IMR-90 (cell line): ENCODE data around the gene C11orf68. TPM values are rescaled to one million over a fixed set of nuclear protein-coding genes. Genes with fewer than 3 reads are reported as not detected.

Experiments used
- ATAC-seq: fragments of 200-7000 bp; cut with Tn5 transposase; 2 replicates; pipeline ENCODE4 v1.9.1; 2020; ENCODE audit warnings: low read depth, mild to moderate bottlenecking, moderate library complexity
- BruUV-seq: library from RNA; stranded (reverse); fragments of 400-500 nt; replicated peaks from 2 replicates; lab custom pipeline; 2021; lab: Mats Ljungman, UMichigan
- CTCF ChIA-PET: fragments of 300-600 bp; formaldehyde crosslinking; extraction: SDS; loops from one replicate; lab custom pipeline; 2021; ENCODE audit warnings: antibody characterized with exemption; lab: Yijun Ruan, JAX
- POLR2A ChIA-PET: fragments of 300-600 bp; sonication (Branson Sonifier 250); formaldehyde crosslinking; loops from one replicate; lab custom pipeline; 2022; ENCODE audit warnings: antibody characterized with exemption; ENCODE audit not compliant: unreplicated experiment; lab: Charles Lee
- DNase-seq: peaks from one replicate; pipeline ENCODE4 v3.0.0; 2013
- H2AFZ ChIP-seq: replicated peaks from 2 replicates; pipeline ENCODE3; 2013; ENCODE audit warnings: low read length, mild to moderate bottlenecking; ENCODE audit not compliant: poor library complexity
- H2AK5ac ChIP-seq: 2 replicates; pipeline ENCODE4 v1.6.1; 2013; ENCODE audit warnings: low read depth, low read length, inconsistent platforms
- H2AK9ac ChIP-seq: replicated peaks from 2 replicates; pipeline ENCODE3; 2013; ENCODE audit warnings: mild to moderate bottlenecking, low read depth, low read length, moderate library complexity; ENCODE audit not compliant: poor library complexity
- H2BK120ac ChIP-seq: 2 replicates; pipeline ENCODE4 v1.6.1; 2013; ENCODE audit warnings: low read depth, low read length, inconsistent platforms
- H2BK15ac ChIP-seq: 3 replicates; pipeline ENCODE4 v1.6.1; 2013; ENCODE audit warnings: low read depth, low read length, inconsistent platforms
- H2BK20ac ChIP-seq: 2 replicates; pipeline ENCODE4 v1.6.1; 2013; ENCODE audit warnings: low read depth, mild to moderate bottlenecking, inconsistent platforms, low read length, moderate library complexity
- H2BK5ac ChIP-seq: 2 replicates; pipeline ENCODE4 v1.6.1; 2013; ENCODE audit warnings: mild to moderate bottlenecking, low read depth, low read length, inconsistent platforms; ENCODE audit not compliant: poor library complexity, severe bottlenecking
- H3K14ac ChIP-seq: replicated peaks from 2 replicates; pipeline ENCODE4 v1.6.1; 2013; ENCODE audit warnings: low read depth, low read length, inconsistent platforms
- H3K18ac ChIP-seq: 2 replicates; pipeline ENCODE4 v1.6.1; 2013; ENCODE audit warnings: low read depth, low read length, control low read depth
- H3K23ac ChIP-seq: 2 replicates; pipeline ENCODE4 v1.6.1; 2013; ENCODE audit warnings: low read depth, low read length, inconsistent platforms
- H3K27ac ChIP-seq: 2 replicates; pipeline ENCODE4 v1.5.1; 2013; ENCODE audit warnings: mild to moderate bottlenecking, control low read depth, low read length; ENCODE audit not compliant: insufficient read depth
- H3K27me3 ChIP-seq: 2 replicates; pipeline ENCODE4 v1.6.1; 2013; ENCODE audit warnings: low read length; ENCODE audit not compliant: control insufficient read depth, insufficient read depth
- H3K36me3 ChIP-seq: 2 replicates; pipeline ENCODE4 v1.6.1; 2013; ENCODE audit warnings: low read length, mixed read lengths; ENCODE audit not compliant: control insufficient read depth, insufficient read depth
- H3K4ac ChIP-seq: 2 replicates; pipeline ENCODE4 v1.6.1; 2013; ENCODE audit warnings: low read depth, low read length, inconsistent platforms
- H3K4me1 ChIP-seq: 2 replicates; pipeline ENCODE4 v1.6.1; 2013; ENCODE audit warnings: low read length, mixed read lengths; ENCODE audit not compliant: control insufficient read depth, insufficient read depth
- H3K4me2 ChIP-seq: 2 replicates; pipeline ENCODE4 v1.6.1; 2013; ENCODE audit warnings: low read depth, mild to moderate bottlenecking, control low read depth, low read length, moderate library complexity
- H3K4me3 ChIP-seq: 2 replicates; pipeline ENCODE4 v1.5.1; 2013; ENCODE audit warnings: low read depth, mild to moderate bottlenecking, control low read depth, low read length, moderate library complexity; ENCODE audit not compliant: insufficient read depth
- H3K56ac ChIP-seq: 2 replicates; pipeline ENCODE4 v1.6.1; 2013; ENCODE audit warnings: low read length, inconsistent platforms; ENCODE audit not compliant: insufficient read depth; ENCODE audit errors: extremely low read depth
- H3K79me1 ChIP-seq, 2 experiments: 2 replicates each; pipeline ENCODE4 v1.6.1; 2013; ENCODE audit warnings: low read length in 2 of 2, inconsistent platforms in 1 of 2, low read depth in 1 of 2
- H3K9ac ChIP-seq: 2 replicates; pipeline ENCODE4 v1.6.1; 2013; ENCODE audit warnings: low read depth, low read length, control low read depth
- H3K9me1 ChIP-seq: 2 replicates; pipeline ENCODE4 v1.6.1; 2013; ENCODE audit warnings: low read length, inconsistent platforms; ENCODE audit not compliant: insufficient read depth
- H3K9me3 ChIP-seq: 2 replicates; pipeline ENCODE4 v1.6.1; 2013; ENCODE audit warnings: low read length; ENCODE audit not compliant: control insufficient read depth, insufficient read depth
- H4K20me1 ChIP-seq: 2 replicates; pipeline ENCODE4 v1.6.1; 2013; ENCODE audit warnings: low read length, inconsistent platforms; ENCODE audit not compliant: insufficient read depth
- H4K5ac ChIP-seq: 2 replicates; pipeline ENCODE4 v1.6.1; 2013; ENCODE audit warnings: mild to moderate bottlenecking, low read depth, low read length, control low read depth
- H4K8ac ChIP-seq, 2 experiments: 2 replicates each; pipeline ENCODE4 v1.6.1; 2013; ENCODE audit warnings: low read depth in 2 of 2, low read length in 2 of 2, control low read depth in 1 of 2, inconsistent platforms in 1 of 2
- H4K91ac ChIP-seq: 2 replicates; pipeline ENCODE4 v1.6.1; 2013; ENCODE audit warnings: low read depth, low read length, inconsistent platforms; ENCODE audit not compliant: insufficient read depth
- BHLHE40 ChIP-seq: fragments of 150-350 bp; IDR thresholded peaks from 2 replicates; pipeline ENCODE4 v1.6.1; 2016; ENCODE audit warnings: mild to moderate bottlenecking, low read depth, low read length
- CEBPB ChIP-seq: IDR thresholded peaks from 2 replicates; pipeline ENCODE4 v1.6.1; 2012; ENCODE audit warnings: low read depth, low read length, improper control_type of control experiment
- CHD1 ChIP-seq: IDR thresholded peaks from 2 replicates; pipeline ENCODE4 v1.6.1; 2012; ENCODE audit warnings: low read depth, low read length, improper control_type of control experiment
- ELK1 ChIP-seq: fragments of 150-350 bp; IDR thresholded peaks from 2 replicates; pipeline ENCODE4 v1.6.1; 2016; ENCODE audit warnings: low read depth, mild to moderate bottlenecking, low read length, moderate library complexity, borderline replicate concordance
- FOS ChIP-seq: fragments of 150-350 bp; IDR thresholded peaks from 2 replicates; pipeline ENCODE4 v1.6.1; 2016; ENCODE audit warnings: low read depth, low read length
- NFE2L2 ChIP-seq: fragments of 150-350 bp; IDR thresholded peaks from 2 replicates; pipeline ENCODE4 v1.6.1; 2016; ENCODE audit warnings: low read depth, mild to moderate bottlenecking, low read length
- RAD21 ChIP-seq: IDR thresholded peaks from 2 replicates; pipeline ENCODE4 v1.6.1; 2012; ENCODE audit warnings: low read length, improper control_type of control experiment
- SMC3 ChIP-seq: fragments of 150-350 bp; IDR thresholded peaks from 2 replicates; pipeline ENCODE4 v1.6.1; 2016; ENCODE audit warnings: low read depth, mild to moderate bottlenecking, antibody characterized with exemption, low read length, moderate library complexity
- USF2 ChIP-seq: fragments of 150-350 bp; IDR thresholded peaks from 2 replicates; pipeline ENCODE4 v1.6.1; 2017; ENCODE audit warnings: mild to moderate bottlenecking, antibody characterized with exemption, low read length, low read depth
- WGBS, 2 experiments: methylation state at CpG; one replicate each; pipeline versions ENCODE4 v1.1.5 to v1.1.7; 2013; ENCODE audit warnings: missing lambda C conversion rate in 2 of 2; ENCODE audit not compliant: insufficient read length in 1 of 2; ENCODE audit errors: extremely low coverage in 2 of 2; 5-methylcytosine and 5-hydroxymethylcytosine counted together
- dilution Hi-C: fragments of 300-500 bp; cut with HindIII; formaldehyde crosslinking; loops from one replicate; pipeline ENCODE4 v1.14.3; 2018; ENCODE audit warnings: low sequenced_read_pairs; ENCODE audit not compliant: unreplicated experiment
- in situ Hi-C: fragments of 300-500 bp; cut with MboI; formaldehyde crosslinking; loops from 3 replicates; pipeline ENCODE4 v1.14.3; 2019; ENCODE audit warnings: low sequenced_read_pairs, inconsistent platforms, mixed read lengths
- intact Hi-C: fragments of 100-400 bp; cut with micrococcal nuclease; formaldehyde crosslinking; loops from 2 replicates; pipeline ENCODE4 v1.10.0; 2022
- polyA plus RNA-seq, 3 experiments: library from polyadenylated mRNA; depleted of rRNA; stranded (reverse); fragments of >200 nt; gene quantifications; 2 replicates each; pipeline ENCODE4 v1.2.3, GENCODE V29; 2012; ENCODE audit warnings: low replicate concordance in 1 of 3
- total RNA-seq: library from RNA; depleted of rRNA; stranded (reverse); fragments of >200 nt; gene quantifications from 2 replicates; pipeline ENCODE4 v1.2.3, GENCODE V29; 2012

The C11orf68 gene
- total and polyA plus RNA-seq, 2 of the 4 experiments (the other 2 are of a cell fraction) = 20.3 to 104 TPM

GRCh38 chr11:65868076-65868667, 50.7 kb downstream of the C11orf68 start:
- no peak overlapping the region for H4K5ac ChIP-seq
- H3K27me3 ChIP-seq = no peaks in the 10 kb centered on the region
- H3K4me2 ChIP-seq = no peak overlapping the region
- peaks cover 77% of the 10 kb centered on the region for H3K36me3 ChIP-seq
- BruUV-seq = TSS peak; percentile 19
- POLR2A ChIA-PET = no interaction called here
- peak overlapping the region; percentile 38 for H2AK9ac ChIP-seq
- peak overlapping the region in 1 of 2 experiments; percentile 3; a peak in 1 of 4 replicates for H4K8ac ChIP-seq
- in situ Hi-C loops (no loop called here), dilution Hi-C loops (no loop called here), intact Hi-C loops (no loop called here)
- no peaks in the 10 kb centered on the region for H3K9me3 ChIP-seq
- H2AK5ac ChIP-seq = no peak overlapping the region
- 0 out of 2 replicates have a peak overlapping the region, but pooled peaks have one; percentile 7 for H3K23ac ChIP-seq
- DNase-seq (no peak), ATAC-seq (no peak)
- H3K4me1 ChIP-seq = peaks cover 14% of the 10 kb centered on the region; the same call in 1 of the 2 replicates
- no peak overlapping the region for H3K18ac ChIP-seq
- H4K91ac ChIP-seq = no peak overlapping the region
- no peak overlapping the region for H3K4ac ChIP-seq
- H3K9ac ChIP-seq = no peak overlapping the region
- peaks cover 18 to 82% of the 10 kb centered on the region in 2 experiments for H3K79me1 ChIP-seq
- WGBS, 2 experiments = 81% methylated on average over 12 of the region's 19 CpGs; no CpG with 5 or more reads in 1 of the 2 experiments
- 0 out of 2 replicates have a peak, but pooled peaks cover 5% of the 10 kb centered on the region for H3K9me1 ChIP-seq
- H3K56ac ChIP-seq = no peak overlapping the region
- no peak overlapping the region for H3K14ac ChIP-seq
- no peak overlapping the region for H3K4me3 ChIP-seq
- no peak overlapping the region for H2BK5ac ChIP-seq
- TF ChIP-seq NFE2L2 (no peak), BHLHE40 (no peak), ELK1 (no peak), FOS (no peak), SMC3 (no peak), CHD1 (no peak), RAD21 (no peak), CEBPB (no peak), USF2 (no peak)
- CTCF ChIA-PET = interaction anchor here (1.3 to 2.0 kb wide), 2 partner anchors 8 to 20 kb away, joined by 3 to 7 read pairs; partner anchors contain the start of genes FIBP and MUS81
- no peak overlapping the region for H3K27ac ChIP-seq
- H2AFZ ChIP-seq = peak overlapping the region; percentile 1
- H2BK15ac ChIP-seq = no peak overlapping the region
- H2BK120ac ChIP-seq = no peak overlapping the region
- H2BK20ac ChIP-seq = no peak overlapping the region
- peaks cover 51% of the 10 kb centered on the region for H4K20me1 ChIP-seq
